HG03025 (cell line): ENCODE data around the gene PALM.
"Not testable (repeated sequence)": the region's sequence is repeated elsewhere in the genome, so short reads cannot be mapped to it uniquely, and the experiment has no call there.

ENCODE experiments used
- ATAC-seq: cut with Tn5 transposase; IDR thresholded peaks from one replicate; pipeline ENCODE4 v1.9.1; 2021; ENCODE audit warnings: mild to moderate bottlenecking, moderate library complexity; ENCODE audit not compliant: unreplicated experiment, low FRiP score

Gene PALM

DNA sequence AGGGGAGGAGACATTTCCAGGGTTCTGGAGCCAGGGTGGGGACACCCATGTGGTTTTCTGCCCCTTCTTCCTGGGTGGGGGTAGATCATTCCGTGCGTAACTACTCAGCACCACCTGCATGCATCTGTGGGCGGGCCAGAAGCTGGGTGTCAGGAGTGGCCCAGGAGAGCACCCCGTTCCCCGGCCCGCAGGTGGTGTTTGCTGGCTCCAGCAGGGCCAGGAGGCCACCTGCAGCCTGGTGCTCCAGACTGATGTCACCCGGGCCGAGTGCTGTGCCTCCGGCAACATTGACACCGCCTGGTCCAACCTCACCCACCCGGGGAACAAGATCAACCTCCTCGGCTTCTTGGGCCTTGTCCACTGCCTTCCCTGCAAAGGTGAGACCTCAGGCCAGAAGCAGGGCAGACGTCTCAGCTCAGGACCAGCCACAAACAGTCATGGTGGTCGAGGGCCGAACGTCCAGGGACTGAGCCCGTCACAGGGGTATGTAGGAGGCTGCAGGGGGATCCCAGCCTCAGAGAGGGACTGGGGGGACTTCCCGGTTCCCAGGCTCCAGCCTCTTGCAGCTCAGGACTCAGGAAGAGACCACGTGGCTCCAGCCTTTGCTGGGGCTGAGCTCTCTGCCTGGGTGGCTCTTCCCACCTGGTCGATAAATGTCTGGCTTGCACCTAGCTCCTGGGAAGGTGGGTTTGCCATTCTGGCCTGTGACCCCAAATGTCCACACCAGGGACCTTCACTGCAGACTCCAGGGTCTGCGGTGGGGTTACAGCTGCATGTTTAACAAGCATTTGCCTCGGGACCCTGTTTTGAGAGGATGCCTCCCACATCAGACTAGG lies 30.9 kb upstream of the PALM start:
- ATAC-seq = no peak

DNA sequence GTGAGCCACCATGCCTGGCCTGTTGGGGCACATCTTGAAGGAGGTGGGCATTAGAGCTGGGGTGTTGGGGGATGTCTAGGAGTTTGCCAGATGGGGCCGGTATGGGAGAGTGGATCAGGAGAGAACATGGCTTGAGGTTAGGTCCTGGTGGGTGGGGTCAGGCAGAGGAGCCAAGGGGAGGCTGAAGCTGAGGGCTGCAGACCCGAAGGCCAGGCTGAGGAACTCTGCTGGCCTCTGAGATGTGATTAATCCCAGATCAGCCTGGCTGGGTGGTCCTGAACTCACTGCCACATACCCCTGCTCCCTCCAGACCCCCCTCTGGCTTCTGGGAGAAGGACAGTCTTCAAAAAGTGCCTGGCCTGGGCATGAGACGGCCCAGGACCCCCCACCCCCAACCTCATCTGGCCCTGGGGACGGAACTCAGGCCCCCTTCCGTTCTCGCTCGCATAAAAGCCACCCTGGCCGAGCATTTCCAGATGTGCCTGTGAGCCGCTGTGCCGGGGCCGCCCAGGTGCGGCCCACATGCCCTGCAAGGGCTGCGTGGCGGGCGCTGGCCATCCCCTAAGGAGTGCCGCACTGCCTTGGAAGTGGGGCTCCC lies 29.8 kb upstream of the PALM start:
- ATAC-seq = no peak

DNA sequence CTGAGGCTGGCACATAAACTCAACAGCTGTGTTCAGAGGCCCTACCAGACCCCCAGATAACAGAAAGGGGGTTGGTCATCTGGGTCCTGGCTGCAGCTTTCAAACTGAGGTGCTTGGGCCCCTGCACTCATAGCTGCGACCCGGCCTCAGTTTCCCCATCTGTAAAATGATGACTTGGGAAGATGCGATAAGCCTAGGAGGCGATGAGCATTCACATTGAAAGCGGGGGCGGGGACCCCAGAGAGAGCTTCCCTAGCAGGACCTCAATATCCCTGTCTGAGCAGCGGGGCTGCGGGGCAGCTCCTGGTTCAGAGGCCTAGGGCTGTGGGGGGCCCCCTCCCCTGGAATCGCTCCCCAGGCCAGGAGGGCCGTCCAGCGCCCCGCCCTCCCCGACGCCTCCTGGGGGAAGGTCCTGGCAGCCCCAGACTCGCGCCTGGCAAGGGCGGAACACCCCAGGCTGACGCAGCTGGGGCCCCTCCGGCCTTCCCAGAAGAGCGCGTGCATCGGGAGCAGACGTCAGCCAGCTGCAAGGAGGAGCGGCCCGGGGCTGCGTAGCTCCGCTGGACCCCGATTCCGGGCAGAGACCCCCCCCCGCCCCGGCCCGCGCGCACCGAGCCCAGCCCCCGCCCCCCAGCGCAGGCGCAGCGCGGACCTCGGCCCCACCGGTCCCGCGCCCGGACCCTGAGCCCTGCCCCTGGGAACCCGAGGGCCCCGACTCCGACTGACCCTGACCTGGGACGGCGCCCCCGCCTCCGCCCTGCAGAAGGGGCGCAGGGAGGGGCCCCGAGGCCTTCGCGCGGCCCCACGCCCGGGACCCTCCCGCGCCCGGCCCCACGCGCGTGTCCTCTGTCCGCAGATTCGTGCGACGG lies 29.1 kb upstream of the PALM start:
- ATAC-seq = peak; percentile 13

DNA sequence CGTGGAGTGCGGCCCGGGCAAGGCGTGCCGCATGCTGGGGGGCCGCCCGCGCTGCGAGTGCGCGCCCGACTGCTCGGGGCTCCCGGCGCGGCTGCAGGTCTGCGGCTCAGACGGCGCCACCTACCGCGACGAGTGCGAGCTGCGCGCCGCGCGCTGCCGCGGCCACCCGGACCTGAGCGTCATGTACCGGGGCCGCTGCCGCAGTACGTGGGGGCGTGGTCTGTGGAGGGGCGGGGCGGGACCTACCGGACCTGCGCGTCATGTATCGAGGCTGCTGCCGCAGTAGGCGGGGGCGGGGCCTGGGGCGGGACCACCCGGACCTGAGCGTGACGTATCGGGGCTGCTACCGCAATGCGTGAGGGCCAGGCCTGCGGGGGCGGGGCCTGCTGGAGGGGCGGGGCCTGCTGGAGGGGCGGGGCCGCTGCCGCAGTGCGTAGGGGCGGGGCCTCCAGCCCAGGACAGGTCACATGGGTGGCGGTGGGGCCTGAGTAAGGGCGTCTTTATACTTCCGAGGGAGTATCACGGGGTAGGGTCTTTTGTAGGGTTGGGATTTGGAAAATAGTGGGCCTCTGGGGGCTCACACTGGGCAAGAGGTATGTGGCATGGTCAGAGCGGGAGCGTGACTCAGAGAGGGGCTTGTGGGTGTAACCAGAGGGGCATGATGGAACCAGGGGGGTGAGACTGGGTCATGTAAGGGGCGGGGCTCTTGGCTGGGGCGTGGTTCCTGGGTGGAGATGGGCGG lies 28.3 kb upstream of the PALM start:
- peak; percentile 69 for ATAC-seq

DNA sequence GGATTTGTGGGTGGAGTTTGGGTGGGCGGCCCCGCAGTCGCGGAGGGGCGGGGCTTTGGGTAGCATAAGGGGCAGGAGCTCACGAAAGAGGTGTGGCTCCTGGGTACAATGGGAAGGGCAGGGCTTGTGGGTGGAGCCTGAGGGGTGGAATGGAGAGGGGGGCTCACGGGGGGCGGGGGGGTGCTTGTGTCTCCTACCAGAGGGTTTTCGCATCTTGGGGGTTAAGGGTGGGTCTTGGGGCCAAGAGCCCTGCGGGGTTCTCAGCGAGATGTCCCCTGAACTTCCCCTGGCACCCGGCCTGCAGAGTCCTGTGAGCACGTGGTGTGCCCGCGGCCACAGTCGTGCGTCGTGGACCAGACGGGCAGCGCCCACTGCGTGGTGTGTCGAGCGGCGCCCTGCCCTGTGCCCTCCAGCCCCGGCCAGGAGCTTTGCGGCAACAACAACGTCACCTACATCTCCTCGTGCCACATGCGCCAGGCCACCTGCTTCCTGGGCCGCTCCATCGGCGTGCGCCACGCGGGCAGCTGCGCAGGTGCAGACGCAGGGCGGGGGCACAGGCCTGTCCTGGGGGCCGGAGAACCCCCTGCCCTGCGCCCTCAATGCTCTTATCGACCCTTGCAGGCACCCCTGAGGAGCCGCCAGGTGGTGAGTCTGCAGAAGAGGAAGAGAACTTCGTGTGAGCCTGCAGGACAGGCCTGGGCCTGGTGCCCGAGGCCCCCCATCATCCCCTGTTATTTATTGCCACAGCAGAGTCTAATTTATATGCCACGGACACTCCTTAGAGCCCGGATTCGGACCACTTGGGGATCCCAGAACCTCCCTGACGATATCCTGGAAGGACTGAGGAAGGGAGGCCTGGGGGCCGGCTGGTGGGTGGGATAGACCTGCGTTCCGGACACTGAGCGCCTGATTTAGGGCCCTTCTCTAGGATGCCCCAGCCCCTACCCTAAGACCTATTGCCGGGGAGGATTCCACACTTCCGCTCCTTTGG lies 27.4 kb upstream of the PALM start:
- no peak for ATAC-seq

DNA sequence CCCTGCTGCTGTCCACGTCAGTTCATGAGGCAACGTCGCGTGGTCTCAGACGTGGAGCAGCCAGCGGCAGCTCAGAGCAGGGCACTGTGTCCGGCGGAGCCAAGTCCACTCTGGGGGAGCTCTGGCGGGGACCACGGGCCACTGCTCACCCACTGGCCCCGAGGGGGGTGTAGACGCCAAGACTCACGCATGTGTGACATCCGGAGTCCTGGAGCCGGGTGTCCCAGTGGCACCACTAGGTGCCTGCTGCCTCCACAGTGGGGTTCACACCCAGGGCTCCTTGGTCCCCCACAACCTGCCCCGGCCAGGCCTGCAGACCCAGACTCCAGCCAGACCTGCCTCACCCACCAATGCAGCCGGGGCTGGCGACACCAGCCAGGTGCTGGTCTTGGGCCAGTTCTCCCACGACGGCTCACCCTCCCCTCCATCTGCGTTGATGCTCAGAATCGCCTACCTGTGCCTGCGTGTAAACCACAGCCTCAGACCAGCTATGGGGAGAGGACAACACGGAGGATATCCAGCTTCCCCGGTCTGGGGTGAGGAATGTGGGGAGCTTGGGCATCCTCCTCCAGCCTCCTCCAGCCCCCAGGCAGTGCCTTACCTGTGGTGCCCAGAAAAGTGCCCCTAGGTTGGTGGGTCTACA lies 25.9 kb upstream of the PALM start:
- ATAC-seq = no peak

DNA sequence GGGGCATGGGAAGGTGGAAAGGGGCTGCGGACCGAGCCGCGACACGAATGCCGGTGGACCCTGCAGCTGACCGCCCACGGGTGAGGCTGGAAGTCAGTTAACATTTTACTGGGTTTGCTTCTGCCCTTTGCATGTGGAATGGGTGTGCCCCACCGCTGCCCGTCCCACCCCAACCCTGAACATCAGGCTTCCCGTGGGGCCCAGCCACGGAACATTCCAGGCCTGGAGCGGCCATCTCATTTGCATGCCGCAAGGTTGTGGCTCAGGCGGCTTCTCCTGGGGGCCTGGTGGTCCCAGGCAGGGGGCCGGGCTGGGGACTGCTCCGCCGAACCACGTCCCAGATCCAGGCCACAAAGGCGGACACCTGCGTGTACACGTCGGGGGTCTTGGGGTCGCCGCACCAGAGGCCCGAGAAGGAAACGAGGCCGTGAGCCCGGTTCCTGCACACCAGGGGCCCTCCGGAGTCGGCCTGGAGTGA lies 23.2 kb upstream of the PALM start:
- no peak for ATAC-seq

DNA sequence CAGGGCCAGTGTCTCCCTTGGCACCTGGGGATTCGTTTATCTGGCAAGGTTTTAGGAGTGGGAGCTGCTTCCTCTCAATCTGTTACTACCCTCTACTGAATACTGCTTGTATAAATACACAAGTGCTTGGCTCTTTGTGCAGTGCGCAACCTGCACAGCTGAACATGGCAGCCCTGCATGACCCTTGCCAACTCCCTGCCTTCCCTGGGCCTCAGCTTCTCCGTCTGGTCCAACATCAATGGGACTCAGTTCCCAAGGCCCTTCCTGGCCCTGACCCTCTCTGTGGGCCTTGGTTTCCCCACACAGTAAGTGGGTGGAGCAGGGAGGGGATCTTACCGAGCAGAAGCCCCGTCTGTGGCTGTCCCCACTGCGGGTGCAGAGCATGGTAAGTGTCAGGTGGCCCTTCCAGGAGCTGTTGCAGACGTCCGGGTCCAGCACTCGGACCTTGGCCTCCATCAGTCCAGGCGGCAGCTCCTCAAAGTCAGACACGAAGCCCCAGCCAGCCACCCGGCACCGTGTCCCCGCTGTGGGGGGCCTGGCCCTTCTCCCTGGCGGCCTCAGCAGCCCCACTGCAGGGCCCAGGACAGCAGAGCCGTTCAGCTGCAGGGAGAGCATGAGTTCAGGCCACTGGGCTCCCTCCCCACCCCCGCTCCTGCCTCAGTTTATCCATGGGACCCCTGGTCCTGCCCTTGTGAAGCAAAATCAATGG lies 22.0 kb upstream of the PALM start:
- no peak for ATAC-seq

DNA sequence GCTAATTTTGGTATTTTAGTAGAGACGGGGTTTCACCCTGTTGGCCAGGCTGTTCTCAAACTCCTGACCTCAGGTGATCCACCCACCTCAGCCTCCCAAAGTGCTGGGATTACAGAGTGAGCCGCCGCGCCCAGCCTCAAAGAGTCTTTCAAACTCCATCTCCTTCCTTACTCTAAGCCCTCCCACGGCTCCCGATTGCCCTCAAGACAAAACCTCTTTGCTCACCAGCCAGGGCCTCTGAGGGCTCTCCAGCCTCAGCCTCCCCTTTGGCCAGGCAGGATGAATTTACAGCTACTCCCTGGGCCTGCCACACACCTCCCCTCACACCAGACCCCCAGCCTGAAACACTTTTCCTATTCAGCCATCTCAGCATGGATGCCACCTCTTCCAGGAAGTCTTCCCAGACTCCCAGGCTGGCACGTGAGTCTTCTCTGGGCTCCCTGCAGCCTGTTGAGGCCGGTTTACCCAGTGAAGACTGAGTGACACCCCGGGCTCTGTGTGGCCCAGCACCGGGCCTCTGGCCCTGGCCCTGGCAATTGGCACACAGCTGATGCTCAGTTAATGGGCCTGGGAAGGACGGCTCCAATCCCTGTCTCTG lies 21.1 kb upstream of the PALM start:
- no peak for ATAC-seq

DNA sequence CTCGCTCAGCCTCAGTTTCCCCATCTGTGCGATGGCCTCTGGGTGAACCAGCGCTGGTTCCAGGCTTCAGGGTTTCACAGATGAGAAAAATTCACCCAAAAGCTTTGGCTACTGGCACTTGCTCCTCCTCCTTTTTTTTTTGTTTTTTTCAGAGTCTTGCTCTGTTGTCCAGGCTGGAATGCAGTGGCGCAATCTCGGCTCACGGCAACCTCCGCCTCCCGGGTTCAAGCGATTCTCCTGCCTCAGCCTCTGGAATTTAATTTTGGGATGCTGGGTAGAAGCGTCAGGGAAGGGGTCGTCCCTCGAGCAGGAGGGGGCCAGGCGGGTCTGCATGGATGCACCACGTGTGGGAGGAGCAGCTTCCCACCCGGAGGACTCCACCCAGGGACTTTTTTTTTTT lies 20.5 kb upstream of the PALM start:
- ATAC-seq = no peak

DNA sequence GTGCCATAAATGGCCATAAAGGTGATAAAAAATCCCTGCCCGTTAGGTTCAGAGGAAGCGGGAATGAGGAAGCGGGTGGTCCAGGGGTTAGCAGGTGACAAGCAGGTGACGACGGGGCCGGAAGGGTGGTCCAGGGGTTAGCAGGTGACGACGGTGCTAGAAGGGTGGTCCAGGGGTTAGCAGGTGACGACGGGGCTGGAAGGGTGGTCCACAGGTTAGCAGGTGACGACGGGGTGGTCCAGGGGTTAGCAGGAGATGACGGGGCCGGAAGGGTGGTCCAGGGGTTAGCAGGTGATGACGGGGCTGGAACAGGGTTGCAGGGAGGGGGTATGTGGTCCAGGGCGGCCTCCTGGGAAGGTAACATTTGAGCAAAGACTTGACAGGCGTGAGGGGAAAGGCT lies 19.7 kb upstream of the PALM start:
- no peak for ATAC-seq

DNA sequence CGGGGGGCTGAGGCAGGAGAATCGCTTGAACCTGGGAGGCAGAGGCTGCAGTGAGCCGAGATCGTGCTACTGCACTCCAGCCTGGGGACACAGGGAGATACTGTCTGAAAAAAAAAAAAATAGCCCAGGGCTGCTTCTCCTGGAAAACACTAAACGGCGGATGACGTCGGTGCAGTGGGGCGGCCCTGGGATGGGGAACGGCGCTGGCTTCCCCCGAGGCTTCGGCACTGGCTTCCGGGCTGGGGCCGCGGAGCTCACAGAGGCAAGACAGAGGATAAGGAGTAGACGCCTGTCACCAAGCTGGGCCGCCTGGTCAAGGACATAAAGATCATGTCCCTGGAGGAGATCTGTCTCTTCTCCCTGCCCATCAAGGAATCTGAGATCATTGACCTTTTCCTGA lies 18.5 kb upstream of the PALM start:
- no peak for ATAC-seq

DNA sequence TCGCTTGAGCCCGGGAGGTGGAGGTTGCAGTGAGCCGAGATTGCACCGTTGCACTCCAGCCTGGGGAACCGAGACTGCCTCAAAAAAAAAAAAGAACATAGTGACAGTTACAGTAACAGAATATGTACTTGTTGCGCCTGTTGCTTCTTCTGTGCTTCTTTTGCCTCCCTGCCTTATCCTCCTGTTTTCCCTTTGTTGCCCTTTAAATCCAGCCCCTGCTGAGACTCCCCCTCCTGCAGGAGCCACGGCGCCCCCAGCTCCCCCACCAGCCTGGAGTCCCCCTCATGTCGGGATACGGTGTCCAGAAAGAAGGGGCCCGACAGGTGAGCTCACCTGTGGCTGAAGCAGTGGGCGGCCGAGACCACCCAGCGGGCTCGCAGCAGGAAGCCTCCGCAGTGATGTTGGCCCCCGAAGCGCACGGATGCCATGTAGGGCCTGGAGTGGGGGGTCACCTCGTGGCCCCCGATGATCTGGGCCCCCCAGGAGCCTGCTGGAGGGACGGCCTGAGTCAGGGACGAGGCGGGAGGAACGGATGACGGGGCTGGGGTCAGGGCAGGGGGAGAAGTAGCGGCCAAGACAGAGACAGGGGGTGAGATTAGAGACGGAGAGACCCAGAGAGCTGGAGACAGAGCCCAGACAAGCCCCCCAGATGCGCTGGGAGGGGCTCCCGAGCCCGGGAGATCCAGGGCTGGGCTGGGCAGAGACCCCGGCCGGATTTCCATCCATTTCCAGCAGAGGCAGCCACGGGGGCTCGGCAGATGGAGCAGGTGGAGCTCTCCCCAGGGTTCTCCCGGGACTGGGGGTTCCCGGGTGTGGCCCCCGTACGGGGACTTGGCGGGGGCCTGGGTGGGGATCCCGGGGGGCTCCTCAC lies 14.0 kb upstream of the PALM start:
- no peak for ATAC-seq

DNA sequence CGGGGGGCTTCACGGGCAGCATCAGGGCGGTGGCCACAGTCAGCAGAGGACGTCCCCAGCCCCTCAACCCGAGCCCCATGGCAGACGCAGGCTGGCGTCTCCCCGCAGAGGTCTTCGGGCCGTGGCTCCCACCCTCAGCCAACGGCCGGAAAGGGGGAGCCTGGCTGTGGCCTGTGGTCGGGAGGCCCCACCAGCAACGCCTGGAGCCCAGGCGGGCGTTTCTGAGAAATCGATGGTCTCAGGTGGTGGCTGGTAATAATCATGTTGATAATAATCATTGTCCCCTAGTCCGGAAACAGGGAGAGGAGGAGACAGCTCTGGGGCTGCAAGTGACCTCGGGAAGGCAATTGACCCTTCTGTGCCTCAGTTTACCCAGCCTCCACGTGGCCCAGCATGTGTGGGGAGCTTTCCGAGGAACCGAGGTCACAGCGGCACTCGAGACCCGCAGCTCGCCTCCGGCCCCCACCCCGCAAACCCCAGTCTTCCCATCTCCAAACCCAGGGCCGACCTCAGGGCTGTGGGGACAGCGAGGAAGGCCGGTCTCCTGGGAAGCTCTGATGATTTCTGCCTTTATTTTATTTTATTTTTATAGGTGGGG lies 13.3 kb upstream of the PALM start, which contains the start of gene PRSS57:
TSS of gene PRSS57 (minus strand) at position 101 of the 598 bp plus-strand sequence. CDS start at position 79, 22 bp downstream.
- ATAC-seq = no peak

DNA sequence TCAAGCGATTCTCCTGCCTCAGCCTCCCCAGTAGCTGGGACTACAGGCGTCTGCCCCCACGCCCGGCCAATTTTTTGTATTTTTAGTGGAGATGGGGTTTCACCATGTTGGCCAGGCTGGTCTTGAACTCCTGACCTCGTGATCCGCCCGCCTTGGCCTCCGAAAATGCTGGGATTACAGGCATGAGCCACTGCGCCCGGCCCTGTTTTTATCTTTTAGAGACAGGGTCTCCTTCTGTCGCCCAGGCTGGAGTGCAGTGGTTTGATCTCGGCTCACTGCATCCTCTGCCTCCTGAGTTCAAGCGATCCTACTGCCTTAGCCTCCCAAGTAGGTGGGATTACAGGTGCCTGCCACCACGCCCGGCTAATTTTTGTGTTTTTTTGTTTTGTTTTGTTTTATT lies 10.2 kb upstream of the PALM start:
- ATAC-seq = not testable (repeated sequence)

DNA sequence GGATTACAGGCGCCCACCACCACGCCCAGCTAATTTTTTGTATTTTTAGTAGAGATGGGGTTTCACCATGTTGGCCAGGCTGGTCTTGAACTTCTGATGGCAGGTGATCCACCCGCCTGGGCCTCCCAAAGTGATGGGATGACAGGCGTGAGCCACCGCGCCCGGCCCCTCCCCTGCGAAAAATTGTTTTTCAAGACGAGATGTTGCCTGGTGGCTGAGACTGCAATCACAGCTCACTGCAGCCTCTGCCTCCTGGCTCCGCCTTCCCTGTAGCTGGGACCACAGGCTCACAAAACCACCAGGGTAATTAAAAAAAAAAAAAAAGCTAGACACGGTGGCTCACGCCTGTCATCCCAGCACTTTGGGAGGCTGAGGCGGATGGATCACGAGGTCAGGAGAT lies 8.8 kb upstream of the PALM start:
- ATAC-seq = not testable (repeated sequence)
